ENCODE results near the gene KDM4D.
"Not testable (repeated sequence)": the region's sequence is repeated elsewhere in the genome, so short reads cannot be mapped to it uniquely, and the experiment has no call there.

Gene KDM4D

GRCh38 chr11:95024958-95025357 lies 51.4 kb downstream of the KDM4D start, which contains the start of gene KDM4E (continued):
- TF ChIP-seq ESRRG (CRISPR knock-in tag; IDR thresholded peaks at IDR 0.05) (no peak), POU6F1 (CRISPR knock-in tag; IDR thresholded peaks at IDR 0.05; ENCODE audit: borderline replicate concordance, low read depth) (no peak)

GRCh38 chr11:95025594-95025993 lies 52.1 kb downstream of the KDM4D start:
- ATAC-seq = not testable (repeated sequence)

GRCh38 chr11:95028357-95028756 lies 54.8 kb downstream of the KDM4D start:
- no peak for TF ChIP-seq ISL1 (CRISPR knock-in tag; IDR thresholded peaks at IDR 0.05)
- TF ChIP-seq PATZ1 (CRISPR knock-in tag; IDR thresholded peaks at IDR 0.05; ENCODE audit: borderline replicate concordance) = no peak
- TF ChIP-seq ZC3H10 (CRISPR knock-in tag; IDR thresholded peaks at IDR 0.05) = no peak
- TF ChIP-seq ARNTL (CRISPR knock-in tag; IDR thresholded peaks at IDR 0.05; ENCODE audit: borderline replicate concordance, low read depth) = no peak
- TF ChIP-seq TCF4 (CRISPR knock-in tag; IDR thresholded peaks at IDR 0.05; ENCODE audit: borderline replicate concordance) = no peak
- no peak for TF ChIP-seq RARB (CRISPR knock-in tag; IDR thresholded peaks at IDR 0.05)
- no peak for TF ChIP-seq CSDC2 (CRISPR knock-in tag; IDR thresholded peaks at IDR 0.05)
- TF ChIP-seq ZNF70 (CRISPR knock-in tag; IDR thresholded peaks at IDR 0.05) = no peak
- TF ChIP-seq SNAI2 (CRISPR knock-in tag; IDR thresholded peaks at IDR 0.05) = no peak
- TF ChIP-seq ZNF565 (CRISPR knock-in tag; conservative IDR thresholded peaks at IDR 0.05; ENCODE audit: low read depth) = no peak
- no peak for TF ChIP-seq CSRNP3 (CRISPR knock-in tag; IDR thresholded peaks at IDR 0.05)
- no peak for TF ChIP-seq ZFP30 (CRISPR knock-in tag; IDR thresholded peaks at IDR 0.05)
- no peak for TF ChIP-seq TSHZ2 (CRISPR knock-in tag; IDR thresholded peaks at IDR 0.05)
- no peak for TF ChIP-seq OSR1 (CRISPR knock-in tag; IDR thresholded peaks at IDR 0.05)
- no peak for TF ChIP-seq POU6F1 (CRISPR knock-in tag; IDR thresholded peaks at IDR 0.05; ENCODE audit: borderline replicate concordance, low read depth)
- no peak for TF ChIP-seq PPARA (CRISPR knock-in tag; IDR thresholded peaks at IDR 0.05; ENCODE audit: borderline replicate concordance)
- TF ChIP-seq CREB5 (CRISPR knock-in tag; IDR thresholded peaks at IDR 0.05; ENCODE audit: low read depth) = no peak
- no peak for TF ChIP-seq TOX (CRISPR knock-in tag; IDR thresholded peaks at IDR 0.05; ENCODE audit: borderline replicate concordance)
- ATAC-seq = no peak

Measured in SK-N-SH treated with all-trans-retinoic acid at 6 μM for 48 hours (cell line).